HG03442 (cell line): ENCODE measurements around the gene CEBPE.
A peak's percentile ranks its signal among the peaks of the same experiment; 100 is the strongest.

Source experiments
- ATAC-seq: cut with Tn5 transposase; IDR thresholded peaks from one replicate; pipeline ENCODE4 v1.9.1; 2021; ENCODE audit warnings: mild to moderate bottlenecking, moderate library complexity; ENCODE audit not compliant: unreplicated experiment

Gene CEBPE

GRCh38 chr14:23104591-23105347 lies 14.3 kb downstream of the CEBPE start, which contains the start of gene CIROP:
CIROP (minus strand) TSS chr14:23104989; CDS start chr14:23104920, 69 bp downstream.
- ATAC-seq = no peak

DNA sequence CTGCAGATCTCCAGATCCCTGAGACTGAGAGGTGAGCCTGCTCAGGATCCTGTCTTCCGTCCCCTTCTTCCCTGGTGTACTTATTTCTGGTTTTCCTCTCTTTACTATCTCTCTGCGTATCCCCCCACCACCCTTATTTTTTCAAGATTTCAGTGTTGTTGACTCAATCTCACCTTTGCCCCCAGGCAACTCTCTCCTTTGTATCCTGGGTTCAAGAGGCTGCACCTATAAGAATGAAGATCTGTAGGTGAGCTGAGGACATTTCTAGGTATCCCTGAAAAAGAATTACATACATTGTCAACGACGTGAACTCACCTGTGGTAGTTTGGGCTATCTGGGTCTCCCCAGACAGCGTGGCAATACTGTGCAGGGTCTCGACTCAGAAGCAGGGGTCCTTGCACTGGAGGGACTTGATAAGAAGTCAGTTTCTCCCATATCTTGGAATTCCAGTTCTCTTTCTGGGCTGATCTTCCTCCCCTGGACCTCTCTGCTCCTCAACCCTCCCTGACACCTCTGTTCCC lies 14.9 kb downstream of the CEBPE start:
- no peak for ATAC-seq

DNA sequence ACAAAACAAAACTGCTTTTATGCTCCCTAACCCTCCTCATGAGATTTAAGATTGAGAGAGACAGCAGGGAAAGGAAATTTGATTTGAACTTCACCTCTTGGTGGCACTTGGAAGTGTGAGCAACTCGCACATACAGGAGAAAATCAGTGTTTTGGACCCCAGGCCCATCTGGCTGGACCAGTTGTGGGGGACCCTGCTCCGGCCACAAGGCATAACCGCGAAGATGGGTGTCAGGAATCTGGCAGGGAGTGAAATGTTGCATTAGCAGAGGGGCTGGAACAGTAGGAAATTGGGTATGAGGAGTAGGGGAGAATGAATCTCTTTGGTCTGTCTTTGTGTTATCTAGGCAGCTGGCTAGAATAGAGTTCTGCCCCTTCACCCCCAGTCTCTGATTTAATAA lies 15.5 kb downstream of the CEBPE start:
- no peak for ATAC-seq

DNA sequence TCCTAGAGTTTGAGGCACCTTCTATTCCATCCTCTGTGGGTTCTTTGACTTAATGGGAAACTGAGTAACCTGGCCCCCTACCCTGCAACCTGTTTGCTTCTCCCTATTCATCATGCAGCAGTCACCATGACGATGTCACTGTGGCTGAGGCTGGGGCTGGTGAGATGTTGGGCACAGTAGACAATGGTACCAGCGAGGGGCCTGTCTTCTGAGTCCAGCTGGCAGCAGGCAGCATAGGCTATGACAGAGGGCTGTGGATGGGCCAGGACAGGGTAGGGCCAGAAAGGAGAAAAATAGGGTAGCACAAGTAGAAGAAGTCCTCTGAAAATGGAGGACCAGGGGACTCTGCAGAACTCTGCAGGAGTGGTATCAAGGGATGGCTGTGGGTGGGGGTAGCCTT lies 16.3 kb downstream of the CEBPE start:
- ATAC-seq = no peak

- ATAC-seq = no peak
Observed at GRCh38 chr14:23101986-23102625, 16.9 kb downstream of the CEBPE start.

GRCh38 chr14:23101213-23101970 lies 17.7 kb downstream of the CEBPE start:
- no peak for ATAC-seq

- no peak for ATAC-seq
Observed at GRCh38 chr14:23099212-23099861, 19.7 kb downstream of the CEBPE start.

DNA sequence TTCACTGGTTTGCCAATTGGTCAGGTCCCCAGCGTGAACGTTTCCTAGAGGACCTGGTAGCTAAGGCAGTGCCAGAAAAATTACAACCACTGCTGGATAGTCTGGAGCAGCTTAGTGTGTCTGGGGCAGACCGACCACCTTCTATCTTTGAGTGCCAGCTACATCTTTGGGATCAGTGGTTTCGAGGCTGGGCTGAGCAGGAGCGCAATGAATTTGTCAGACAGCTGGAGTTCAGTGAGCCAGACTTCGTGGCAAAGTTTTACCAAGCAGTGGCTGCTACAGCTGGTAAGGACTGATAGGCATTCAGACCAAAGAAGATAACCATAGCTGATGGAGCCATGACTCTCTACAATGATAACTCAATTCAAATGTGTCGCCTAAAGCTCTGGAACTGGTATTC lies 21.3 kb downstream of the CEBPE start:
- no peak for ATAC-seq

DNA sequence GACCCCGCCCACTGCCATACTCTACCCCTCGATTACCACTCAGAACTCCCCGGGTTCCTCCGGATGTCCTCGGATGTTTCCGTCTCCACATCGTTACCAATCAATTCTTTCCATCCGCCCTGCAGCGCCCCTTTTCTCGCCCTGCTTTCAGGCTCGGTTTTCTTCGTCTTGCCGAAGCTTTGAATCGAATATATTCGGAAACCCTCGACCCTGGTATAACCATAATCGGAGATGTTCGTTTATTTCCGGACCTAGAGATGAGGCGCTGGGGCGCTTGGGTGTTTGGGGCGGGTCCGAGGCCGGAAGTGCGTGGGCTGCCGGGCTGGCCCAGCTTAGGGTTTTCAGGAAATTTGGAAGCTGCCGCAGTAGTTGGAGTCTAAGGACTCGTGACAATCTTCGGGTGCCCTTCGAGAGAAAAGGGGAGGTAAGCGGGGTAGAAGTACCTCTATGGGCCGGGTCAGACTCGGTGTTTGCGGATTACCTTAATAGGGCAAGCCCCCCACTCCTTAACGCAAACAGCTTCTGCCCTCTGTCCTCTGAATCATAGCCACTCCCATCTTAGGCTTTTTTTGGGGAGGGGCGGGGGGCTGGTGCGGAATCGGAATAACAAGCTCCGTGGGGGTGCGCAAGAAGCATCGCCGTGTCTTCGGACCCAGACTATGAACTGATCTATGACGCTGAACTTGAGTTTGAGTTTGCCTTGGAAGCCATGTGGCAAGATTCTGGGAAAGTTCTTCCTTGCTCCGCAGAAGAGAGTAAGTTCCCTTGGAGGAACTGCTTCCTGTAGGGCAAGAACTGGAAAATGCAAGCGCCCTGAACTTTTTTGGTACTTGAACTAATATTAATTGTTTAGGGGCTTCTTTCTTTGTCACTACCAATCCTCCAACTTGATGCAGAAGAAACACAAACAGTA lies 23.6 kb downstream of the CEBPE start, which contains the start of gene C14orf119:
Gene C14orf119 (plus strand): TSS at position 310 of the 913 bp plus-strand sequence. CDS start 2,154 bp downstream, outside the sequence.
- ATAC-seq = peak; percentile 92

DNA sequence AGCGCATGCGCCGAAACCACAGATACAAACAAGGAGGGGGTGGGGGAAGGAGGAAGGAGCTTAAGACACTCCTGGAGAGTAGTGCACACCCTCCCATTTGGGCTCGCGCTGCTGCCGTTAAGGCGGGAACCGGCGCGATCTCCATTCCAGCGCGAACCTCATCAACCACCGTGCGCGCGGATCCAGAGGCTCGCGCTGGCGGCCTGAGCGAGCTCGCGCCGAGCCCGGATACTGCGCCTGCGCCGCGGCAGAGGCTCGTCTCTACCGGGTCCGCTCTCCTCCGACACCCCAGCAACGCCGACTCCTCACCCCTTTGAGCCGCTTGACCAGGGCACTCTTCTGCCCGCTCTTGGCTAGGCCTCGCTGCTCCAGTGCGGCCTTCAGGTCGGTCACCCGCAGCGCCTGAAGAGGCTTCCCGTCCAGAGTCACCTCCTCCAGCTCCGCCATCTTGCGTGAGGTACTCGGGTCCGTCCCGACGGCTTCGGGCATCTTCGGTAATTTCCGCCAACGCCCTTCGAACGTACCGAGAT lies 24.3 kb downstream of the CEBPE start, which contains the start of gene ACIN1:
Gene ACIN1 (minus strand): TSS at position 471 of the 530 bp plus-strand sequence. CDS start 24 bp downstream, at position 447.
- peak; percentile 35 for ATAC-seq

DNA sequence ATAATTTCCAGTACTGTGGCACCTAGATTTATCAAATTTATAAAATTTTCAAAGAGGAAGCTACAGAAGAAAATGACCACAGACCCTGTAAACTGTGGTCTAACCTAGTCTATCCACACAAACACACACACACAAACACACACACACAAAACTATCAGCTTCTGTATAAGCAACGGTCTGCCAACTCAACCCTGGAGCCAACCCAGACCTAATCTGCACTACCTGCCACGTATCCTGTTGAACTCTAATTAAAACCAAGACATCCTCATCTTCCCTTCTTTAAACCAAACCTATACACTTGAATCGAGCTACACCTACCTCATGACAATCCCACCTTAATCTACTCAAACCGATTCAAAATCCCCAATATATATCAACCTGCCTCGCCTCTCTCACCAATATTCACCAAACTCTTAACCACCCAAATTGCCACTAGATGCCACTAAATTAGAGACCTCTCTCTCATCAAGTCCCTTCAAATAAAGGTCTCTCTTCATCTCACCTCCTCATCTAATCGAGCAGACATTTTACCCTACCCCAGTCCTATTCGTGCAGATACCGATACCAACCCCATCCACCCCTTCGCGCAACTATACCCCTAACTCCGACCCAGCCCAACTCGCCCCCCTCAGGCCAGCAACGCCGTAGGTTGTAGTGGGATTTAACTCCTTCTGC lies 24.9 kb downstream of the CEBPE start:
- no peak for ATAC-seq

DNA sequence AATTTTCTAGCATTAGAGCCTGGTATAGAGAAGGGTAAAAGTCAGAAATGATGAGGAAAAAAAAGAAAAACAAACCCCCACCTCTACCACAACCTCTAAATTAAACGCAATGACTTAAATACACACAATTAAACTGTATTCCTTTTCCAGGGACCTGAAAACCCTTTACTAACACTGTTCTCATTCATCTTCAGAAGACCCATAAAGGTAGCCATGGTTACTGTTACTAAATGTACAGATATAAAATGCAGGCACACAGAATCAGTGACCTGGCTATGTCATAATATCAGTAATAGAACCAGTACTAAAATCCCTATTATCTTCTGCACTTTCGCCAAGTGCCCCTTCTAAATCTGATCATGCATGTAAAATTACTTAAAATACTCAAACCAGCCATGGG lies 25.5 kb downstream of the CEBPE start:
- ATAC-seq = no peak

DNA sequence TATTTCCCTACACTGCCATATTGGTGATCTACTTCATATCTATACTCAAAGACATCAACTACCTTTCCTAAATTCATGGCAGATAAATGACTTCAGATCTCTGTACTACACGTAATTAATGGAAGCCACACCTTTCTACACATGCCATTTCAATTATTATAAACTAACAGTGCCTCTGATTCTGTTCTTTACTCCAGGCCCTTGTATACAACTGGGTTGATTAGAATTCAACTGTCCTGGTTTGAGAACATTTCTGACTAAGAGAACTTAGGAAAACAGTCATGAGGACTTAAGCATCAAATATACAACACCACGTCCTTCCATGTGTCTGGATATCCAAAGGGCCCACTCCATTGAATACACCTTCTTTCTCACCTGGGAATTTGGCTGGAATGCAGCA lies 26.0 kb downstream of the CEBPE start:
- ATAC-seq = no peak

- no peak for ATAC-seq
Observed at GRCh38 chr14:23091294-23092225, 27.5 kb downstream of the CEBPE start.

DNA sequence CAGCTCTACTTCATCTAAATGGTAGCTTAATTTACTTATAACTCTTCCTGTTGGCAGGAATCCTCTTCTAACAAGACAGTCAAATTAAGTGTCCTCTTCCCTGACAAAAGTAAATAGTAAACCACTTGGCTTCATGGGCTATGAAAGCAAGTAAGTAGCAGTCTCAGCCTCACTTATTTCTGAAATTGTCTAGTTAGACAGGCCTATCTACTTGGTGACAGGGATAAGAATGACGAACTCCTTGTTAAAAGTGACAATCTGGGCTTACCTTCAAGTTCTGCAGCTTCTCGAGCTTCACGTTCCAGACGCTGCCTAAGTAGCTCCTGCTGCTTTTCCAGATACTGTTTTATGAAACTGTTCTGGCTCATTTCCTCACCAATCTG lies 28.8 kb downstream of the CEBPE start:
- ATAC-seq = no peak

DNA sequence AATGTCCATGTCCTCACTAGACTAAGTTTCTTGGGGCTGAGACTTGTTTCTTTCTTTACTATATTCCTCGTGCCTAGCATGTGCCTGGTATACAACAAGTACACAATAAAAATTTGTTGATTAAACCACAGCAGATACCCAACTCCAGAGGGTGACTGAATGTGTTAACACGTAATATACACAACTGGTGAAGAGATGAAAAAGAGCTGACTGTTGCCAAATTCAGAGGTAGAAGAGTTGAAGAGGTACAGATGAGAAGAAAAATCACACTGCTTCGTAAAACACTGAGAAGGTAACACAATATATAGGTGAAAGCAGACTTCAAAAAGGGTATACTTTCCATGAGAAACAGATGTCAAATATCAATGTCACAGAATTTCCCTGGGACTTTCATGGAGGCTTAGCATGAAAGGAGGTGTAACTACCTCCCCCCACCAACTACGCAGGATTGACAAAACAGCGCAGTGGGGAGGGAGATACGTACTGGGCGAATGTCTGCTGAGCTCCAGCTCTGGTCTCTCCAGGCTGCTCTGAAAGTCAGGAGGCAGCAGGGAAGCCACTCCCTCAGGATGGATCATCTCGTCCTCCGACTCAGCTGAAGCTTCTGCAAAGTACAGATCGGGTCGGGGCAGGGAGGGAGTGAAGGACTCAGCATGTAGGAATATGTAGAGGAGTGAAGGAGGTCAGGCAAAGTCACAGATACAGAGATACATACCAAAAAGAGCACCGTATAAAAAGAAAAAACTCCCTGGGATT lies 29.4 kb downstream of the CEBPE start:
- ATAC-seq = no peak

- no peak for ATAC-seq
Observed at GRCh38 chr14:23086565-23086964, 32.5 kb downstream of the CEBPE start.
